ENCODE results near the gene ARHGDIG.
"Not testable (repeated sequence)": the region's sequence is repeated elsewhere in the genome, so short reads cannot be mapped to it uniquely, and the experiment has no call there.

ARHGDIG gene

DNA sequence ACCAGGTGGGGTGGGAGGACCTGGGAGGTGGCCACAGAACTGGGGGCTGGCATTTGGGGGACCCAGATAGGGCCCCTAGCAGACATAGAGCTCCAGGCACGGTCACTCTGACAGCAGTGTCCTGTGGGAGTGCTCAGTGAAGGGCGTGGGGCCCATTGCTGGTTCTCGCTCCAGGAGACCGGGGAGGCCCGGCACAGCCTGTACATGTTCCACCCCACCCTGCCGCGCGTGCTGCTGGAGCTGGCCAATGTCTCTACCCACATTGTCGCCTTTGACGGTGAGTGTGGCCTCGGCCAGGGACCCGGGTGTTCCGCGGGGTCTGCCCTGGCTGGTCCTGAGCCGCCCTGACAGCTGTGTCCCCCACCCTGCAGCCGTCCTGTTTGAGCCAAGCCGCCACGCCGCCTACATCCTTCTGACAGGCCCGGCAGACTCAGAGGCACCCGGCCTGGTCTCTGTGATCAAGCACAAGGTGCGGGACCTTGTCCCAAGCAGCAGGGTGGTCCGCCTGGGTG is 15.9 kb upstream of the ARHGDIG start:
- no peak for DNase-seq

DNA sequence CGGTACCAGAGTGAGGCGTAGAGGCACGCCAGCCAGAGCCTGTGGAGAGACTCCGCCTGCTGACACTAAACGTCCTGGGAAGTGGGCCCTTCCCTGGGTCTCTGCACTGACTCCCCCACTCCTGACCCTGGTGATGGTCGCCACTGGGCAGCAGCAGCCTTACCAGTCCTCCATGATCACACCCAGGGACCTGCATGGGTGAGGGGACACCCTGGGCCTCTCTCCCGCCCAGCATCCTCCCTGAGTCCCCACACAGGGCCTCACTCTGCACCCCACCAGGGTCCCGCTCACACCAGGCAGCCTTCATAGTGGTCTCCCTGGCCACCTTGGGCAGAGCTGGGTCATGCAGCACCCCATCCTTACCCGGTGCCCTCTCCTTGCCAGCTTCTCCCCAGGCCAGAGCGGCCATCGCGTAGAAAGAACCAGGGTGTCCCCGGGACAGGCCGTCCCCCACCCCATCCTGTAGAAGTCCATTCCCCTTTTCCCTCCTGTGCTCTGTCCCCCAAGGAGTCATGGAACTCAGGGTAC is 15.3 kb upstream of the ARHGDIG start:
- DNase-seq = no peak

DNA sequence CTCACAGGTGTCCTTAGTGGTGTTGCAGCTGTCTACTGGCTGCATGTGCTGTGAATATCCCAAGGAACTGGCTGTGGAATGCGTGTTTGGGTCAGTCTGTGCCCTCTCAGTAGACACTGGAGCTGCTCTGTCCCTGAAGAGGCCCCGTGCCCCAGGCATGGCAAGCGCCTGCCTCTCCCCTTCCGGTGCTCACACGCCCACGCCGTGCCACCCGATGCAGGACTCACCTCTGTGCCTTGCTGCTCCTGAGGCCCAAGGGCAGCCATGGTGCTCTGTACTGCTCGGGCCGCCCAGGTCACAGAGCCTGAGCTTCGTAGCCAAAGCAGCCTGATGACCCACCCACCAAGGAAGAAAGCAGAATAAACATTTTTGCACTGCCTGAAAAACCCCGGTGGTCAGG is 14.7 kb upstream of the ARHGDIG start:
- no peak for DNase-seq

DNA sequence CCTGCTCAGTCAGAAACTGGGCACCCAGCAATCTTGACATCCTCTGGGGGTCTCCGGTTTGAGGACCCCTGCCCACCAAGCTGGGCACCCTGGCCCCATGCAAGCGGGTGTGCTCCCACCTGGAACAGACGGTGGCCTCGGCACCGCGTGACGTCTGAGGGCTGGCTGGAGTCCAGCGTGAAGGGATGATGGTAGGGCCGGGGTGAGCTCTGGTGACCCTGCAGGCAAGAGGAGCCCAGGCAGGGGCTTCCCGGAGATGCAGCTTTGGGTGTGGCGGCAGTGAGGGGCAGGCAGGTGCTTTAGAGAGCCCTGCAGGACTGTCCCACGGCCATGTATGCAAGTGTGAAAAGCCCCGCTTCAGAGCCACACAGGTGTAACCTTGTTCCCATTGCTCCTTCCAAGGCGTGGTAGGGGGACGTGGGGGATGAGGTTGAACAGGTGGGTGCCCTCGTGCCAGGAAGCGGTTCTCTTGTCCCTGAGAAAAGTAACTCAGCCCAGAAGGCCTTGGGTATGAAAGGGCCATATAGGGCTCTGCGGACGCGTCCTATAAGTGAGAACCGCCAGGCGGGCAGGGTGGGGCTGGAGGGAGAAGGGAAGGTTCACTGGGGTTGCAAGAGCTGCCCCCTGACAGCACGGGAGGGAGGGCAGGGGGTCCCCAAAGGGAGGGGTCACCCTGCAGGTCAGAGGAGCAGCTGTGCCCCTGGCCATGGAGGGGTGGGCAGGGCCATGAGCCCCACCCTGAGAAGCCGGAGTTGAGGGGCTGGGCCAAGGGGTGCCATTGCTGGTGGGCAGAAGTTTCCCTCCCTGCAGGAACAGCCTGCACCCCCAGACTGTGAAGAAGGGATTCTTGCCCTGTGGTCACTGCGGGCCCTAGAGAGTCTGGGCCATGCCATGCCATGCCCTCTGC is 13.9 kb upstream of the ARHGDIG start:
- DNase-seq = no peak

DNA sequence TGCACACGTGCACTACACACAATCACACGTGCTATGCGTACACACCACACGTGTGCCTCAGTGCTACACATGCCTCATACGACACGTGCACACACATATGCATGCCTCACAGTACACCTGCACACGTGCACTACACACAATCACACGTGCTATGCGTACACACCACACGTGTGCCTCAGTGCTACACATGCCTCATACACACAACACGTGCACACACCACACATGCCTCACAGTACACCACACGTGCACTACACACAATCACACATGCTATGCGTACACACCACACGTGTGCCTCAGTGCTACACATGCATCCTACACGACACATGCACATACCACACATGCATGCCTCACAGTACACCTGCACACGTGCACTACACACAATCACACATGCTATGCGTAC is 12.8 kb upstream of the ARHGDIG start:
- not testable (repeated sequence) for DNase-seq

DNA sequence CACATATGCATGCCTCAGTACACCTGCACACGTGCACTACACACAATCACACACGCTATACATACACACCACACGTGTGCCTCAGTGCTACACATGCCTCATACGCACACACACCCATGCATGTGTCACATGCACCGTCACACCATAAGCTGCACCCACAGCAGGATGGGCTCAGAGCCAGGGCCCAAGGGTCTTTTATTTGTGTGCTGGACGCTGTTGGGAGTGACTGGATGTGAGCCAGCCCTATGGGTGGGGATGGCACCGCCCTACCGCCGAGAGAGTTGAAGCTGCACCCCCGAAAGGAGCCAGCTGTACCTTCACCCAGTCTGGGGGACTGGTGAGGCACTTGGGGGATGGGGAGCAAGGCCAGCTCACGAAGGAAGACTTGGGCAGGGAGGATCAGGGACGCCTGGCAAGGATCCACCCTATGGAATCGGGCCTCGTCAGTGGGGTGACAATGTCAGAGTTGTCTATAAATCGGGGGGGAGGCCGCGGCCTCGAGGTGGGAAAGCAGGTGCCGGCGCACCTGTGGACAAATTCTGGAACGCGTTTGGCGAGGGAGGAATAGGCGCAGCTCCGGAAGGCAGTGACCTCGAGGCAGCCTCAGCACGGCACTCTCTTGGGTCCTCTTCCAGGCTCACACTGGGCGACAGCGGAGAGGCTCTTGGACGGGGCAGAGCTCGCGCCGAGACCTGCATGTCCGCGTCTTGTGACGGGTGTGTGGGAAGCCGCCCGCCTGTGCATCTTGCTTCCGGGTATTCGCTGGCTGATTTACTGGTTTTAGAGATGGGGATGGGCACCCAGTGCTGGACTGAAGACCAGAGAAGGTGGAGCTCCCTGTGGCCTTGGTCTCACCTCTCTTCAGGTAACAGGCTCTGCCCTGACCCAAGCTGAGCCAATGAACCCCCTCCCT is 12.0 kb upstream of the ARHGDIG start:
- no peak for DNase-seq

DNA sequence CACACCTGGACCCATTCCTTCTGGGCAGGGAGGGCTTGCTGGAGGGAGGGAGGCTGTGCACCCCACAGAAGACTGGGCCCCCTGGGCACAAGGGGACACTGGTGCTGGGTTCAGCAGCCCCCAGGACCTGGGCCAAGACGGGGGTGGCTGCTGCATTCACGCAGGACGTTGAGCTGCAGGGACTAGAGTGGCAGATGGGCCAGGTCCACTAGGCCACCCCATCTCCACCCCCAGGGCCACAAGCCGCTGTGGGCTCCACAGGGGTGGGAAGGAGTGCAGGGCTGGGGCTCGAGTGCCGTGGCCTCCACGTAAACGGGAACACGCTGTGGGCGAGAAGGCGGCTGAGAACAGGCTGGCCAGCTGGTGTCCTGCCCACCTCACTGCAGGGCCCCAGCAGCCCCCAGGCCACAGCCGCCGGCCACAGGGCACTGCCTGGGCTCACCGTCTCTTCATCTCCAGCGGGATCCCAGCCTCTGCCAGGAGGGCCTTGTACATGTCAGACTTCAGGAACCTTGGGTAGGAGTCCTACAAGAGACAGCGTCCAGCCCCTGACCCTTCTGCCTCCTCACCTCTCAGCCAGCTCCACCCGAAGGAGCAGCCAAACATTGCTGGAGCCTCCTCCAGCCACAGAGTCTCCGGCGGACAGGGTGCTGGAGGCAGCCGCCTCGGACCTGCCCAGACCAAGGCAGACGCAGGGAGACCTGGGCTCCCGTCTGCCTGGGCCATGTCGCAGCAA is 11.2 kb upstream of the ARHGDIG start:
- DNase-seq = no peak

DNA sequence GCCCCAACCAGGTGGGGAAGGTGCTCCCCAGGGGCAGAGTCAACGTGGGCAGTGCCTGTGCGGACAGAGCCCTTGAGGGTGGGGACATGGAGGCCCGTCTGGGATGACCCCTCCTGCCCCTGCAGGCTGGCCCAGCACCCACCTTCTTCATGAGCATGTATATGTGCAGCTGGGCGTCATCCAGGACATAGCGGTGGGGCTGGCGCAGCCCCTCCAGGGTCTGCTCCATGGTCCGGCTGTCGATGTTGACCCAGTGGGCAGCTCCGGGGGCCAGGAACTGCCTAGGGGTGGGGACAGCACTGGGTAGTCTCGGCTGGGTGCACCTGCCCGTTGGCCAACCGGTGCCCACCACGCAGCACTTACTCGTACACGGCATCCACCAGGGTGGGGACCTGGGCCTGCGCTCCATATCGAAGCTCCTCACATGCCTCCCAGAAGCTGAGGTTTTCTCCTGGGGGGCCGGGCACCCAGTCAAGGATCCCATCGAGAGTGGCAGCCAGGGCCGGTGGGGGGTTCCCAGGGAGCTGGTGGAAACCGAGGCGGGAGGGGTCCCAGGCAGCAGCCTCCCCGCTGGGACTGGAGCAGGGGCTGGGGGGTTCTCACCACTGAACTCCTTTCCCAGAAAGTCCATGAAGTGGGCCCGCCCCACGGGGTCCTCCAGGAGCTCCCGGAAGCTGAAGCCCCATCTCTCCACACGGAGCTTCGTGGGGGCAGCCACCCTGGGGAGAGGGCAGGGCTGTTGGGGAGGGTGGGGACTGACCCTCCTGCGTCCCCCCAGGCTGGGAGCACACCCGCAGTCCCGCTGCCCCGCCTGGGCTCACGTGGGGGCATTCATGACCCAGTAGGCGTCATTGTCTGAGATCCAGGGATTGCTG is 9.8 kb upstream of the ARHGDIG start:
- no peak for DNase-seq

DNA sequence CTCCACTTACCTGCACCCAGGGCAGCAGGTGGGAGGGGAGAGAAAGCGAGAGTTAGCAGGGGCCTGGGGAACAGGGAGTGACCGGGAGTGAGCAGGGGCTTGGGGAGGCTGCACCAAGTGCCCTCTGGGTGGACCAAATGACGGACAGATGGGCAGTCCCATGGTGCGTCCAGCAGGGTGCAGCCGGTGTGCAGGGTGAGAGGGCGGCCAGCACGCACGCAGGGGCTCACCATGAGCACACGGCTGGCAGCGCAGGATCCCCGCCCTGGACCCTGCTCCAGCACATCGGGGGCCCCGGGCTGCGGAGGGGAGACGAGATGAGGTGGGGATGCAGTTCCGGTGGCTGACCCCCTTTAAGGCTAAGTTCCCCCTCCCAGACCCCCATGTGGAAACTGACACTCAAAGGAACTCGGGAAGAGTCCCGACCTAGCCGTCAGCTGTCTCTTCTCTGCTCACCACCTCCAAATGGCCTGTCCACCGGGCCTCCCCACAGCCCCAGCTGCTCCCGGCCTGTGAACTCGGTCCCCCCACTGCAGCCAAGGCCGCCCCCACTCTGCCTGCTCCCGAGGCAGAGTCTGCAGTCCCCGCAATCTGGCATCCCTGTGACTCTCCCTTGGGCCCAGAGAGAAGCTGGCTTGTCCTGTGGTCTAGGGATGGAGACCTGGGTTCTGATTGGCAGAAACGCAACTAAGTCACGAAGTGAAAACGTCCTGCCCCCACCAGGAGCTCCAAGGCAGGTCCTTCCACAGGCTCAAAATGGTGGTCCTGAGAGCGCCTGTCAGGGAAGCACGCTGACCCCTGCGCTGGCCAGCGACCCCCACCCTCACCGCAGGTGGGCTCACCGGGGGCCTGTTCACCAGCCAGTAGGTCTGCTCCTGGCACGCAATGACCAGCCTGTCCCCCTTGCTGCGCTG is 7.5 kb upstream of the ARHGDIG start:
- no peak for DNase-seq

DNA sequence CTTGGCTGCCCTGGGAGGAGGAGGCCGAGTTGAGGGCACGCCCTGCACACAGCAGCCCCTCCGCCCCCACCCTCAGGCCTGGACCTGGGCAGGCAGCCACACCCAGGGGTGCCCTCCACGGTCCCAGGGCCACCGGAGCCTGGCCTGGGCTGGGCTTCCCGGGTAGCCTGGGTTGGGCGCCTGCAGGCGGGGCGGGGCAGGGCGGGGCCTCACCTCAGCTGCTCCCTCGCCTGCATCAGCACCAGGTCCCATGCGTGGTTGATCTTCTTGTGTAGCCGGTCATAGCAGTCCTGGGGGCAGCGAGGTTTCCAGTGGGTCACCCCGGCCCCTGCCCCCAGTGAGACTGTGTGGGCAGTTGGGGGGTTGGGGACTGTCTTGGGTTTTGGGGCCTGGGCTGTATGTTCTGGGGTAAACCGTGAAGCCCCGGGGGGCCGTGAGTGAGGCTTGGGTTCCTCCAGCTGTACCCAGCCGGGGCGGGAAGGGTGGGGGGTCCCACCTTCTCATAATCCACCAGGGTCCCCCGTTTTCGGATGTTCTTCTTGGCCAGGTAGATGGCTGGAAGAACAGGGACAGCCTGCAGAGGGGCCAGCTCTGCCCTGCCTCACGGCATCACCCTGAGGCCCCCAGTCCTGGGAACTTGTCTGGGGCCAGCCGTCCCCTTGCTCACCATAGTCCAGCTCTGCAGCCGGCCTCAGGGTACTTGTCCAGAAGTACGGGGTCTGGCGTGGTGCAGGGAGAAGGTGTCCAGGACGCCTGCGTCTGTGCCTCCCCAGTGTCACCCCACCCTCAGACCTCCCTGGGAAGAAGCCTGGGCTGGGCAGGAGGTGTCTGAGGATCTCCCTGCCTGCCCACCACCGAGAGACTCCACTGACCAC is 6.6 kb upstream of the ARHGDIG start:
- DNase-seq = no peak

DNA sequence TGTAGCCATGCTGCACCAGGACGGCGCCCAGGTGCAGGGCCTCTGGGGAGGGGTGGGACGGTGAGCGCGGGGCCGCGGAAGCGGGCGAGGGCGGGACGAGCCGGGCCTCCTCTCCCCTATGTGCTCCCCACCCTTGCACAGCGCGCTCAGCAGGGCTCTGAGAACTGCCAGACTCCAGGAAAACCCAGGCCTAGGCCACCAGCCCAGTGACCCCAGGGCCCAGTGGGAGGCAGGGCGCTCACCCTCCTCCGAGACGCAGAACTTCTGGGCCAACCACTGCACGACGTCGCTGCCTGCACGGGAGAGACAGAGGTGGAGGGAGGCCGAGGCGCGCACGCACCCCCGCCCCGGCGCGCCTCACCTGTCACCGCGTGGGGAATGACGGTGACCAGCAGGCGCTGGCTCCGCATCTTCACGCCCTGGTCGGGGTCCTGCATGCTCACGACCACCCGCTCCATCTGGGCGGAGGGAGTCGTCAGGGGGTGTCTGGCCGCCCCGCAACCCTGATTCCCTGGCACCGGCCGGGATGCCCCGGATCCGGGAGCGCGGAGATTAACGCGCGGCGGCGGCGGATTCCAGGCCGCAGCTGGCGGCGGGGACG is 5.2 kb upstream of the ARHGDIG start:
- DNase-seq = peak; percentile 9

DNA sequence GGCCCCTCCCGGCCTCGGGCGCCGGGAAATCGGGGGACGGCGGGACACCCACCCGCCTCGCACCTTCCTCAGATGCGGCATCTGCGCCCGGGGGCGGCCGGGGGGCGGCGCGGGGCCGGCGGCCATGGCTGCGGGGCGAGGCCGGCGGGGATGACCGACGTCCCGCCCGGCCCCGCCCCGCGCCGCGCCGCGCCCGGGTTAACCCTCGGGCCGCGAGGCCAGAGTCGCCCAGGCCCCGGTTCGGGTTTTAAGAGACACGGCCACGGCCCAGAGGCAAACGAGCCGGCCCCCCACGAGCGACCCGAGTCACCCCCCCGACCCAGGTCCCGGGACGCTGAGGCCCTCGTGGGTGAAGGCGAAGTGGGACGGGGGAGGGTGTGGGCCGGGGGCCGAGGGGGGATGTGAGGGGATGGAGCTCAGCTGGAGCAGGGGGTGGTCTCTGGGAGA is 4.6 kb upstream of the ARHGDIG start, which contains the start of gene RGS11:
Gene RGS11, minus strand, starts transcription at position 159 of the 447 bp plus-strand sequence. Its CDS starts 33 bp downstream, at position 126.
- no peak for DNase-seq

DNA sequence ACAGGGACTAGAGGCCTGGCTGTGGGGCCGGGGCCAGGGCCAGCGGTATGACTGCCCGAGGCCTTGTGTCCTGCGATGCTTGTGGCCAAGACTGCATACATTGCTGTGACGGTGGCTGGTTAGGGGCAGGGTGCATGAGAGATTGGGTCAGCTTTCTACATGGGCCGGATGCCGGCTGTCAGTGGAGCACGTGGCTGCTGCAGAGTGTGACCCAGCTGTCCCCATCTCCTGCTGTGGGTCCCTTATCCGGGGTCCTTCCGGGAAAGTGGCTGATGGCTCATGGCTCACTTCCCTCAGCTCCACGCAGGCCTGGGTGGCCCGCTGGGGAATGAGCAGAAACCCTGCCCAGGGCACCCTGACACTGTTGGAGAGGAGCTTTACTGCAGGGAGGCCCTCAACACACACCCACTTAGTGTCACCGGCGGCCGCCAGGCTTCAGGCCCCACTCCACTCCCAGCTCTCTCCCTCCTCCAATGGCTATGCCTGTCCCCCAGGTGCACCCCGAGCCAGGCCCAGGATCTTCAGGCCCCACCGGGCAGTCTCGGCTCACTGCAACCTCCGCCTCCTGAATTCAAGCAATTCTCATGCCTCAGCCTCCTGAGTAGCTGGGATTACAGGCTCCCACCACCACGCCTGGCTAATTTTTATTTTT is 3.8 kb upstream of the ARHGDIG start:
- DNase-seq = no peak

DNA sequence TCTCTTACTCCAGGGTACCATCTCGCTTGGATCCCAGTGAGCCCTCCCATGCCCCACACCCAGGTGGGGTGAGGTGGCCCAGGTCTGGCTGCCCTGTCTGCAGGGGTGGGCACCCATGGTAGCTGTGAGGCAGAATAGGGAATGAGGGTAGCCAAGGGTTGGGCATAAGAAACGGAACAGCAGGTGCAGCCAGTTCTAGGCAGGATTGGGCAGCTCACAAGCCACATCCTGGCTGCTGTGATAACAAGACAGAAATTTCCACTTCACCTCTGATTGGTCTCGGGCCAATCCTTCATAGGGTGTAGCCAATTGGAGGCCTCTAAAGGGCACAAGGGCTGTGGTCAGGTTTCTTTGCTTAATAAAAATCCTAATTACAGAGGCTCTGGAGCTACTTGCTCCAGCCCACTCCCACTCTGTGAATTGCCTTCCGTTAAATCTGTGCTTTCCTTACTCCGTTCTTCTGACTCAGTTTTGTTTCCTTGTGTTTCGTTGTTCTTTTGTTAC is 1.5 kb upstream of the ARHGDIG start:
- peak; percentile 50 for DNase-seq

DNA sequence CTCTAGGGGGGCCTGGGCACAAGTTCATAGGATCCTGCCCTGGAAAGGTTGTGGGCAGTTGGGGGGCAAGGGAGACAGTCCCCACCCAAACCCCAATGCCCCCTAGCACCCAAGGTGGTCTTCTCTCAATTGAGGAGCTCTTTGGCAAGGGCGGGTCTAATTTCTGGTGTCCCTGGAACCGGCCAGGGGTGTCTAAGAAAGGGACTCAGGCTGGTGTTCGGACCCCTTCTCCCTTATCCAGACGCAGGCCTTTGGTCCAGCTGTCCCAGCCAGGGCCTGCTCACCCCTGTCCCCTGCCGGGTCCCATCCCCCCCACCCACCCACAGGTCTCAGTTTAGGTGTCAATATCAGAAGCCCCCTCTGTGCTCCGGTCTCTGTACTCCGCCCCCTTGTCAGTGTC is 860 bp upstream of the ARHGDIG start:
- no peak for DNase-seq

DNA sequence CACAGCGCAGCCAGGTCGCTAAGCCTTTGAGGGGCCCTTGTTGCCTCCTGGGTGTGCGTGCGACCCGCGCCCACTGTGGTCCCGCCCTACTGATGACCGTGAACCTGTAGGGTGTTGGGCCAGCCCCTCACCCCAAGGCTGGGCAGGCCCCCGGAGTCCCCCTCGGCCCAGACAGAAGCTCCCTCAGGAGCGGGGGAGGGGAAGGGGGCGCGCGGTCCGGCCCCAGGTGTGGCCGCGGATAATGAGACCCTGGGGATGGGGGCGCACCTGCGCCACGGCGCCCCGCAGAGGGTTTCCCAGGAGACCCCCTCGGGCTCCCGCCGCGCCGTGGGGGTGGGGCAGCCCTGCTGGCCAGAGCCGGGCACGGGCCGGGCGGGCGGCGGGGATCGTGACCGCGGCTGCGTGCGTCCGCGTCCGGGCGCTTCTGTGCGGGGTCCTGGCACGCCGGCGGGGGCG is 358 bp upstream of the ARHGDIG start:
- DNase-seq = no peak

DNA sequence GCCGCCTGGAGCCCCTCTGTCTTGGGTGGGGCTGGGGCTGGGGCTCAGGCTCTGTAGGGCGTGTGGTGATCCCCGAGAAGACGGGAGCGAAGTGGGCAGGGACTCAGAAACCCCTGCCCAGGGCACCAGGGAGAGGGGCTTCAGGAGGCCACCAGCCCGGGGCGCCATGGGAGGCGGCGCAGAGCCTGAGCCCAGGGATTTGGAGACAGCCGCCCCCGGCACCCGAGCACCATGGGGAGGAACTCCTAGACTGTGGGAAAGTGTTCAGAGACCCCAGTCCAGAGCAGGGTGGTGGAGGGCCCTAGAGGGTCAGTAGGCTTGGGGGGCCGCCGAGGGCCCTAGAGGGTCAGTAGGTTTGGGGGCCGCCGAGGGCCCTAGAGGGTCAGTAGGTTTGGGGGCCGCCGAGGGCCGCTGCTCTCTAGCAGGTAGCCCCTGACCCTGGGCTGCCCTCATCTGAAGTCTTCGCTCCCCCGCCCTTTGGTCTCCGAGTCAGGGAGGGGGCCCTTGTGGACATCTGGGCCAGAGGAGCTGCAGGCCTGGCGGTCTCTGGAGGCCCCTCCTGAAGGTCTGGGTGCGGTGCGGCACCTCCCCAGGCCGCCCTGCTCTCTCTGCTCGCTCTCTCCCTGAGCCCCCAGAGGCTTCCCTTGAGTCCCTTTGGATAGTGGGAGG is 734 bp downstream of the ARHGDIG start:
- no peak for DNase-seq

Data from activated CD4-positive, alpha-beta T cell treated with anti-CD3 and anti-CD28 coated beads, Interleukin-2, amount 50 U/mL, for 16 hours (primary cell).